AG08395 (cell line): ENCODE measurements around the gene EZR.
"Not testable (repeated sequence)": the region's sequence is repeated elsewhere in the genome, so short reads cannot be mapped to it uniquely, and the experiment has no call there.

Experiments used
- DNase-seq: peaks from one replicate; pipeline ENCODE4 v3.0.0; 2012; ENCODE audit warnings: mixed read lengths, low spot score

Gene EZR

GRCh38 chr6:158797331-158798310 lies 21.5 kb downstream of the EZR start:
- peak; percentile 63 for DNase-seq

DNA sequence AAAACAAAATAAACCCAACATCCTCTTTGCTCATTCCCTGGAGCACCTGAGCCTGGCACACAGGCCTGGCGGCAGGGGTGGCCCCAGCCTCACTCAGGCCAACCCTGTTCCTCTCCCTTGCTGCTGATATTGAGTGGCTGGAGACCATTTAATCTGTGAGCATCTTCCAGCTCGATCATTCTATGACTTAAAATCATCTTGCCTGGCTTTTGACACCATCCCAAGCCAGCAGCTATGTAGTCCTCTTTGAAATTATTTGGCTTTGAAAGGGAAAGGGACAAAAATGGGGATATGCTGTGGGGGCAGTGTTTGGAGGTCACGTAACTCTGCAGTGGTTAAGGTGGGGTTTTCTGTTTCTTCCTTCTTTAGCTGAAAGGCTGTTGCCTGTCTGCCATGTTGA lies 22.8 kb downstream of the EZR start:
- no peak for DNase-seq

DNA sequence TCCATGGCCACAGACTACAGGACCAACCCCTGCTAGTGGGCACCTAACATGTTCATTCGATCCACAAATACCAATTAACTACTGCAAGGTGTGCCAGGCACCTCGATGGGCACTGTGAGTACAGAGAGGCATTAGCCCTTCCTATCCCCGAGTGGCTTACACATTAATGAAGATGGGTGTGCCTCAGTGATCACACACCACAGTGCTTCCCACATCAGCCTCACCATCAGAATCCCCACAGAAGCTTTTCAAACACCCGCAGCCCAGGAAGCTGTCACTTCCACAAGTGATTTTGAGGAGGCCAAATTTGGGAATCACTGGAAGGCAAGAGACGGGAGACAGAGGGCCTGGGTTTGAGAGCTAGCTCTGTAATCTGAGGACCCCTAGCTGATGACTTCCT lies 23.7 kb downstream of the EZR start:
- DNase-seq, result no peak

DNA sequence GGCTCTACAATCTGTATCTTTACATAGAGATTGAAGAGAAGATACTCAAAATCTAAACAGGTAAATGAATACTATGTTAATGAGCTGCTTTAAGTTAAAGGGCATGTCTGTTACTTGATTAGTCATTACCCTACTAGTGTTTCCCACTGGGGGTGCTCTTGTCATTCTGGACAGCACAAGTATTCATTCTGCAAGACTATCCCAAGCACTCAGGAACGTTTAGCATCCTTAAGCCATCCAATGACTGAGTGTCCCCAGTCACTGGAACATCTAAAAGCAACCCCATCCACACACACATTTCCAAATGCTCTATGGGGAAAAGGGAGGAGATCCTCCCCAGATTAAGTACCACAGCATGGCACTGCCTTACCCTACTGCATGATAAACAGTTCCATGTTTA lies 25.7 kb downstream of the EZR start:
- DNase-seq, result peak; percentile 72

DNA sequence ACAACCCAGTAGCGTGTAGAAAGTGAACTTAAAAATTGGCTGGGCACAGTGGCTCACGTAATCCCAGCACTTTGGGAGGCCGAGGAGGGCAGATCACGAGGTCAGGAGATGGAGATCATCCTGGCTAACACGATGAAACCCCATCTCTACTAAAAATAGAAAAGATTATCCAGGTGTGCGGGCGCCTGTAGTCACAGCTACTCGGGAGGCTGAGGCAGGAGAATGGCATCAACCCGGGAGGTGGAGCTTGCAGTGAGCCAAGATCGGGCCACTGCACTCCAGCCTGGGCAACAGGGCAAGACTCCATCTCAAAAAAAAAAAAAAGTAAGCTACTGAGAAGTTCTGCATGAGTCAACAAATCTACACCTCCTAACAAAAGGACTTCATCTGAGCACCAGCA lies 26.7 kb downstream of the EZR start:
- DNase-seq, result not testable (repeated sequence)

DNA sequence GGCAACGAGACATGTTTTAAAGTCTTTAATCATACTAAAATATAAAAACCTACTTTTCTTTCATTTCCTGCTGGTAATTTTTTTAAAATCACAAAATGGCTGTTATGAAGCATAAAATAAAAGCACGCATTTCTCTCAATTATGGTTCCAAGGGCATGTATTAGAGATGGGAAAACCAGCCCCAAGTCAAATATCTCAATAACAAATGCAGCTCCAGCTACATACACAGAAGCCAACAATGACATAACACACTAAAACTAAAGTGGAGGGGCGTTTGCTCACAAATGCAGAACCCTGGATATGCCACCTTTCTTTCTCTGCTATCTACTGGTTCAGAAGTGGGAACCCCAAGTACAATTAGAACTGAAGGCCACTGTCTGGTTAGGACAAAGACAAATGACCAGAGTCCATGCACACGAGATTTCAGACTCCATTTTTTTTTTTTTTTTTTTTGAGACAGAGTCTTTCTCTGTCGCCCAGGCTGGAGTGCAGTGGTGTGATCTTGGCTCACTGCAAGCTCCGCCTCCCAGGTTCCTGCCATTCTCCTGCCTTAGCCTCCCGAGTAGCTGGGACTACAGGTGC lies 27.8 kb downstream of the EZR start:
- no peak for DNase-seq

- DNase-seq, result no peak
These were observed 29.9 kb downstream of the EZR start for GRCh38 chr6:158789115-158789917.

GRCh38 chr6:158787395-158787794 lies 31.8 kb downstream of the EZR start:
- no peak for DNase-seq

DNA sequence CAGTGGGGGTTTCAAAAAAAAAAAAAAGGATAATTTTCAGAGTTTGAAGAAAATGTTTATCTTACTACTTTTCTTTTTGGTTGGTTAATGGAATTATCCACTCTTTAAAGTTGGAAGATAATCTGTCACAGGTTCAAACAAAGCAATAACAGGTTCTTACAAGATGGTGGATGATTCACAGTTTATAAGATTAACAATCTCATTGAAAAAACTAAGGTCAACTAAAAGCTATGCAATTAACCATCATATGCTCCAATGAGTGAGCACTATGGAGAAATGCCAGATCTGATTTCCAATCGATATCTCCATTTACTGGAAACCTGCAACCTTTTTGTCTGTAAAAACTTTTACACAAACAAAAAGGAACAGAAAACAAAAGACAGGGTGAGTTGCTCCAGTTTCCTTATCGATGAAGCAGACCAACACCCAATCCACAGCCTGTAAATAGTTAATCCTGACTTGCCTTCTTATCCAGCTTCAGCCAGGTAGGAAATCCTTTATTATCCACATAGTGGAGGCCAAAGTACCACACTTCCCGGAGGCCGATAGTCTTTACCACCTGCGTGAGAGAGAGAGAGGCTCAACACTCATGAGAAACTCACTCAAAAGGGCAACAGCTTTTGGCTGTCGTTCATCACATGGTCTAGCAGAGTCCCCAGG lies 32.4 kb downstream of the EZR start:
- no peak for DNase-seq

- DNase-seq, result no peak
These were observed 34.1 kb downstream of the EZR start for GRCh38 chr6:158785036-158785435.

DNA sequence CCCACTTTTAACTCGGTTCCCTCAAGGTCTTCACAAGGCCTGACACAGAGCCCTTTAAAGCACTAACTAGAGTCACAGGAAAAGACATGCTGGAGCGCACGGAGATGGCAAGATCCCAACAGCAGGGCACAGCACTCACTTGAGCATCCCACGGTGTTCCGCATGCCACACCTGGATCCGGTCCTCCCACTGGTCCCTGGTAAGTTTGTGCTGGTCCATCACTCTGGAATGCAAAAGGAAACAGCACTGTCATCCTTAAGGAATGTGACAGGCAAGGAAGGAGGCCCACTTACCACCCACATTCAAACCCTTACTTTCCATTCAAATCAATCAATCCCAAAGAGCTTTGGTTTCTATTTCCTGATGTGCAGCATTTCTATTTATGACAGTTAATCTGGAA lies 34.7 kb downstream of the EZR start:
- DNase-seq, result peak; percentile 40

DNA sequence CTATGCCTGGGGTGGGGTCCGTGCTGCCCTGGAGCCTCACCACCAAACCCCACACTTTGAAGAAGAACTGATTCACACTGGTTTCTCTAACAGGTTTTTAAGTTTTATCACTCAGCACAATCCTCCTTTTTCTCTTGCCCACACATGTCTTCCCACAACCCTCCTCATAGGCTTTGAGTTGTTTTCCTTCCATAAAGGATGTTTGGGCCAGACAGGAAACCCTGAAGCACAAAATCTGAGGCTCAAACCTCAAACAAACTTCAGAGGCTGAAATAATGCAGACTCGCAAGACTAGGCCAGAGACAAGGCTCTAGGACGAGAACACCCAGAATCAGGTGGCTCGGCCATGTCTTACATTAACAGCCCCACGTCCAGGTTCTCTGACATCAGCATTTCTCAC lies 35.3 kb downstream of the EZR start:
- no peak for DNase-seq

DNA sequence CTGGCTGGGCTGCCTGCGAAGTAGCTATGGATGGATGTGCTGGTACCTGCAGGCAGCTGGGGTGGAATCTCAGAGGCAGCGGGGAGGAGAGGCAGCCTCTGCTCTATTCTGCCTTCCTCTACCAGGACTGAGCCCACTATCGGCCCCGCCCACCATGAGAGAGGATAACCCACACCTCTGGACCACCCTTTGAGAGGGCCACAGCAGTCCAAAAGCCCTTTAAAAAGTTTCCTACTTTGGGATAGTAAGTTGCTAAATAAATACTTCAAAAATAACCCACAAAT lies 36.1 kb downstream of the EZR start:
- DNase-seq, result no peak

DNA sequence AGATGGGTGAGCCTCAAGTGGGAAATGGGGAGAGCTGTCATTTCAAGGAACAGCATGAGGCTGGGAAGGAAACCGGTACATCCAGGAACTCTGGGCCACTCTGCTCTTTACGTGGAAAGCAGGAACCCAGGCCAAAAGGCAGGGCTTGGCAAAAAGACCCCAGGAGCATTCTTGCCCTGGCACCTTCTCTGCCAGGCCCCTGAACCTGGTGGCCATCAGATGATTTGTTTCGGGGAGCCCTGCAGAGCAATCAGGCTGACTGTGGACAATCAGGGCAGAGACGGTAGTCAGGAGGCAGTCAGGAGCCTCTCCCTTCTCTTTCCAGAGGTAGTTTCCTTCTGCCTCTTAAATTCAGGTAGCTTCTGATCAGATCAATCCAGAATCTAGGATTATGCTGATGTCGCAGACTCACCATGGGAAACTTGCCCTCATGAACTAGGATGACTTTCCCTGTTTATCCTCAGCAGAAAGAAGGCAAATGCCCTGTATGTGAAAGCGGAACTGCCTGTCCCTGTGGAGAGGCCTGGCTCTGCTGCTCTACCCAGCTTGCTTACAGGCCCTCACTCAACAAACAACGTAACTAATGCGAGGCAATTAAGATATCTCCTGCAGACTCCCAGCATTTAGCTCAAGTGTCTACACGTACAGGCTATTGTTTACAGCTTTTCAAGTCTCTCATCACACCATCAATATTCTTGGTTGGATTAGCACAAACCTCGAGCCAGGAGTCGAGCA lies 36.6 kb downstream of the EZR start:
- DNase-seq, result no peak

GRCh38 chr6:158781692-158782373 lies 37.3 kb downstream of the EZR start:
- no peak for DNase-seq

GRCh38 chr6:158780988-158781691 lies 38.0 kb downstream of the EZR start:
- DNase-seq, result no peak

DNA sequence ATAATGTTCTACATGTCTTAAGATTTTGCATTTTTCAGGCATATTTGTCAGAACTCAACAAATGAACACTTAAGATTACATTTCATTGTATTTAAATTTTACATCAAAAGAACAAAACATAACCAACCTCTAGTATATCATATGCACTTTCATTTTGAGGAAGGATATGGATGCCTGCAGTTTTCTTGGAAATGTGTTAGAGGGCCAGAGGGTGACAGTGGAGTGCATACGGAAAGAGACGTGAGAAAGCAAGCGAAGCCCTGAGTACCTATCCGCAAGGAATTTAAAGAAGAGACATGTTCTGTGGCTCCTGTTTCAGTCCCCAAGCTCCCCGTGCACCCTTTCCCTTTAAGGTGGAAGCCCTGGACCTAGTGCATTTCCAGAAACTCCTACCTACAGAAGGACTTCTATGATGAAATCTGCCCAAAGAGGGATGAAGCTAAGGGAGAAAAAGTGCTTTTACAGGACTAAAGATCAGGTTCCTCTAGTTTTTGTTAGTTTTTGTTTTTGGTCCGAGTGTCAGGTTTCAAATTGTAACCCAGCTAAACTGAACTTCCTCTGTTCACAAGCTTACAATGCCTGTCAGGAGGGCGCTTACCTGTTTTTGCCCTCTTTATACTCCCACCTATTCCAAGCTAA lies 38.8 kb downstream of the EZR start:
- DNase-seq, result no peak

GRCh38 chr6:158778005-158778527 lies 41.1 kb downstream of the EZR start:
- no peak for DNase-seq

GRCh38 chr6:158777510-158777909 lies 41.7 kb downstream of the EZR start:
- DNase-seq, result no peak

DNA sequence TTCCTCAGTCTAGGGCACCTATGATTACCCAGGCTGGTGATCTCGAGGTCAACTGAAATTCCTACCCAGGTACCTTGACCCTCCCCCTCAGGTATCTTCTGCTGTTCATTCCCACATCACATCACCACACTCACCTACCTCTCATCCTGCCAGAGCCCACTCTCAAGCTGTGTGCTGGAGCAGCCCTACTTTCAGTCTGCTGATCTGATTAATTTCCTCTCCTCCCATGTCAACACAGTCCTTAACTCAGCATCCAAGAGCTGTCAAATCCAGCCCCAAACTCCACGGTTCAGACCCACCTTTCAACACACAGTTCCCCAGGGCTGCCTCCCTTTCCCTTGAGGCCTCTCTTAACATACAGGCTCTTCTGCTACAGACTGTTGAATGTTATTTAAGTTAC lies 42.4 kb downstream of the EZR start:
- DNase-seq, result no peak
